NT2/D1 (cell line): ENCODE measurements around the gene C1orf21.

Source experiments
- SUZ12 ChIP-seq: IDR thresholded peaks from 2 replicates; pipeline ENCODE4 v1.6.1; 2011; ENCODE audit not compliant: insufficient read length, insufficient read depth; ENCODE audit errors: extremely low read depth
- YY1 ChIP-seq: IDR thresholded peaks from 2 replicates; pipeline ENCODE4 v1.6.1; 2011; ENCODE audit not compliant: insufficient read length, insufficient read depth
- ZNF274 ChIP-seq: IDR thresholded peaks from 2 replicates; pipeline ENCODE4 v1.6.1; 2011; ENCODE audit warnings: mild to moderate bottlenecking, low read depth, low read length

- TF ChIP-seq YY1 (no peak), ZNF274 (no peak), SUZ12 (no peak)
Measured at GRCh38 chr1:184621260-184621659, 234.4 kb downstream of the C1orf21 start.
